H1 (cell line): ENCODE data around the gene HK1. TPM values are rescaled to one million over a fixed set of nuclear protein-coding genes. Genes with fewer than 3 reads are reported as not detected.

Experiments
- GTF2F1 ChIP-seq: IDR thresholded peaks from 2 replicates; pipeline ENCODE4 v1.6.1; 2012; ENCODE audit warnings: low read depth, low read length, improper control_type of control experiment, borderline replicate concordance
- HDAC2 ChIP-seq, 2 experiments: fragments of 300-600 bp in 1 of 2; sonication (generic) in 1 of 2; IDR thresholded peaks; 2 replicates each; pipeline ENCODE4 v1.6.1; 2011 to 2012; ENCODE audit warnings: low read depth in 2 of 2, low read length in 2 of 2, mild to moderate bottlenecking in 2 of 2, moderate library complexity in 2 of 2, borderline replicate concordance in 1 of 2, inconsistent platforms in 1 of 2
- RAD21 ChIP-seq, 2 experiments: IDR thresholded peaks in 1 of 2; conservative IDR thresholded peaks in 1 of 2; 2 replicates each; pipeline ENCODE4 v1.6.1; 2011; ENCODE audit warnings: low read depth in 2 of 2, low read length in 2 of 2, improper control_type of control experiment in 1 of 2, inconsistent platforms in 1 of 2, mild to moderate bottlenecking in 1 of 2, moderate library complexity in 1 of 2
- RFX5 ChIP-seq: IDR thresholded peaks from 2 replicates; pipeline ENCODE4 v1.6.1; 2011; ENCODE audit warnings: low read depth, low read length, improper control_type of control experiment, borderline replicate concordance
- RNF2 ChIP-seq: fragments of 200-900, 300-1000 bp; sonication (generic); IDR thresholded peaks from 2 replicates; pipeline ENCODE4 v1.7.1; 2016; ENCODE audit warnings: borderline replicate concordance, low read depth, mild to moderate bottlenecking, antibody characterized with exemption, low read length; ENCODE audit not compliant: poor library complexity, severe bottlenecking; ENCODE audit errors: missing control alignments
- RXRA ChIP-seq: IDR thresholded peaks from 2 replicates; pipeline ENCODE4 v1.6.1; 2011; ENCODE audit warnings: low read depth, mild to moderate bottlenecking, low read length, moderate library complexity; ENCODE audit not compliant: insufficient read depth
- YY1 ChIP-seq: IDR thresholded peaks from 2 replicates; pipeline ENCODE4 v1.6.1; 2011; ENCODE audit warnings: low read depth, mild to moderate bottlenecking, low read length
- polyA plus RNA-seq, 7 experiments: library from polyadenylated mRNA; depleted of rRNA in 3 of 7; stranded (reverse) in 5 of 7; unstranded in 2 of 7; fragments of >200 nt in 5 of 7; fragments of 200-250 nt in 2 of 7; gene quantifications; 1 replicate in 5 of 7; 2 replicates in 1 of 7; 4 replicates in 1 of 7; pipeline versions ENCODE4 v1.2.1 to v1.2.3, GENCODE V29; 2011 to 2013; ENCODE audit warnings: missing spikeins in 2 of 7, mixed read lengths in 2 of 7
- total RNA-seq: library from RNA; stranded (reverse); fragmentation: NEBNext Ultra II Directional; extraction: Animal tissue kit (Norgen Biotek cat#: 25700); gene quantifications from 2 replicates; pipeline ENCODE4 v1.2.1, GENCODE V29; 2021
- TF ChIP-seq, protein P1 (sequence below): fragments of 300-600 bp; sonication (generic); IDR thresholded peaks from 2 replicates; pipeline ENCODE4 v1.7.1; 2012; ENCODE audit warnings: low read length, moderate library complexity, mild to moderate bottlenecking, inconsistent platforms; ENCODE audit not compliant: insufficient replicate concordance

HK1 gene
- total and polyA plus RNA-seq, 2 of the 8 experiments (the other 6 are each of a cell fraction or from before 2014, with no cell fraction given), result 55.8 to 247 TPM

DNA sequence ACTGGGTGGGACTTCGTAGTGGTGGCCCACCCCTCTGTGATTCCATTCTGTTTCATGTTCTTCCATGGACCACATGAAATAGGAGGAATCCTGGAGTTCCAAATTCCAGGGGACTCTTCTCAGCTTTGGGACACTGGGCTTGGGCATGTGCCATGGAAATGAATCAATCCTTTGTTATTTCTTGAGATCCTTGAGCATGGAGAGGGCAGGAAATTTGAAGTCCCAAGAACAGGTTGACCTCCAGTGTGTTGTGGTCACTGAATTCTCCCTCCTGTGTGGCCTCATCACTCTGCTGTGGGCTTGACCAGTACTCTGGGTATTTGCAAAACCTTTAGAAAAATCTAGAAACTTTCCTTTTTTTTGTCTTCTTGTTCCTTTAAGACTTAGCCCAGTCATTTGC lies 115.7 kb downstream of the HK1 start (continued):
- TF ChIP-seq, protein P1, sequence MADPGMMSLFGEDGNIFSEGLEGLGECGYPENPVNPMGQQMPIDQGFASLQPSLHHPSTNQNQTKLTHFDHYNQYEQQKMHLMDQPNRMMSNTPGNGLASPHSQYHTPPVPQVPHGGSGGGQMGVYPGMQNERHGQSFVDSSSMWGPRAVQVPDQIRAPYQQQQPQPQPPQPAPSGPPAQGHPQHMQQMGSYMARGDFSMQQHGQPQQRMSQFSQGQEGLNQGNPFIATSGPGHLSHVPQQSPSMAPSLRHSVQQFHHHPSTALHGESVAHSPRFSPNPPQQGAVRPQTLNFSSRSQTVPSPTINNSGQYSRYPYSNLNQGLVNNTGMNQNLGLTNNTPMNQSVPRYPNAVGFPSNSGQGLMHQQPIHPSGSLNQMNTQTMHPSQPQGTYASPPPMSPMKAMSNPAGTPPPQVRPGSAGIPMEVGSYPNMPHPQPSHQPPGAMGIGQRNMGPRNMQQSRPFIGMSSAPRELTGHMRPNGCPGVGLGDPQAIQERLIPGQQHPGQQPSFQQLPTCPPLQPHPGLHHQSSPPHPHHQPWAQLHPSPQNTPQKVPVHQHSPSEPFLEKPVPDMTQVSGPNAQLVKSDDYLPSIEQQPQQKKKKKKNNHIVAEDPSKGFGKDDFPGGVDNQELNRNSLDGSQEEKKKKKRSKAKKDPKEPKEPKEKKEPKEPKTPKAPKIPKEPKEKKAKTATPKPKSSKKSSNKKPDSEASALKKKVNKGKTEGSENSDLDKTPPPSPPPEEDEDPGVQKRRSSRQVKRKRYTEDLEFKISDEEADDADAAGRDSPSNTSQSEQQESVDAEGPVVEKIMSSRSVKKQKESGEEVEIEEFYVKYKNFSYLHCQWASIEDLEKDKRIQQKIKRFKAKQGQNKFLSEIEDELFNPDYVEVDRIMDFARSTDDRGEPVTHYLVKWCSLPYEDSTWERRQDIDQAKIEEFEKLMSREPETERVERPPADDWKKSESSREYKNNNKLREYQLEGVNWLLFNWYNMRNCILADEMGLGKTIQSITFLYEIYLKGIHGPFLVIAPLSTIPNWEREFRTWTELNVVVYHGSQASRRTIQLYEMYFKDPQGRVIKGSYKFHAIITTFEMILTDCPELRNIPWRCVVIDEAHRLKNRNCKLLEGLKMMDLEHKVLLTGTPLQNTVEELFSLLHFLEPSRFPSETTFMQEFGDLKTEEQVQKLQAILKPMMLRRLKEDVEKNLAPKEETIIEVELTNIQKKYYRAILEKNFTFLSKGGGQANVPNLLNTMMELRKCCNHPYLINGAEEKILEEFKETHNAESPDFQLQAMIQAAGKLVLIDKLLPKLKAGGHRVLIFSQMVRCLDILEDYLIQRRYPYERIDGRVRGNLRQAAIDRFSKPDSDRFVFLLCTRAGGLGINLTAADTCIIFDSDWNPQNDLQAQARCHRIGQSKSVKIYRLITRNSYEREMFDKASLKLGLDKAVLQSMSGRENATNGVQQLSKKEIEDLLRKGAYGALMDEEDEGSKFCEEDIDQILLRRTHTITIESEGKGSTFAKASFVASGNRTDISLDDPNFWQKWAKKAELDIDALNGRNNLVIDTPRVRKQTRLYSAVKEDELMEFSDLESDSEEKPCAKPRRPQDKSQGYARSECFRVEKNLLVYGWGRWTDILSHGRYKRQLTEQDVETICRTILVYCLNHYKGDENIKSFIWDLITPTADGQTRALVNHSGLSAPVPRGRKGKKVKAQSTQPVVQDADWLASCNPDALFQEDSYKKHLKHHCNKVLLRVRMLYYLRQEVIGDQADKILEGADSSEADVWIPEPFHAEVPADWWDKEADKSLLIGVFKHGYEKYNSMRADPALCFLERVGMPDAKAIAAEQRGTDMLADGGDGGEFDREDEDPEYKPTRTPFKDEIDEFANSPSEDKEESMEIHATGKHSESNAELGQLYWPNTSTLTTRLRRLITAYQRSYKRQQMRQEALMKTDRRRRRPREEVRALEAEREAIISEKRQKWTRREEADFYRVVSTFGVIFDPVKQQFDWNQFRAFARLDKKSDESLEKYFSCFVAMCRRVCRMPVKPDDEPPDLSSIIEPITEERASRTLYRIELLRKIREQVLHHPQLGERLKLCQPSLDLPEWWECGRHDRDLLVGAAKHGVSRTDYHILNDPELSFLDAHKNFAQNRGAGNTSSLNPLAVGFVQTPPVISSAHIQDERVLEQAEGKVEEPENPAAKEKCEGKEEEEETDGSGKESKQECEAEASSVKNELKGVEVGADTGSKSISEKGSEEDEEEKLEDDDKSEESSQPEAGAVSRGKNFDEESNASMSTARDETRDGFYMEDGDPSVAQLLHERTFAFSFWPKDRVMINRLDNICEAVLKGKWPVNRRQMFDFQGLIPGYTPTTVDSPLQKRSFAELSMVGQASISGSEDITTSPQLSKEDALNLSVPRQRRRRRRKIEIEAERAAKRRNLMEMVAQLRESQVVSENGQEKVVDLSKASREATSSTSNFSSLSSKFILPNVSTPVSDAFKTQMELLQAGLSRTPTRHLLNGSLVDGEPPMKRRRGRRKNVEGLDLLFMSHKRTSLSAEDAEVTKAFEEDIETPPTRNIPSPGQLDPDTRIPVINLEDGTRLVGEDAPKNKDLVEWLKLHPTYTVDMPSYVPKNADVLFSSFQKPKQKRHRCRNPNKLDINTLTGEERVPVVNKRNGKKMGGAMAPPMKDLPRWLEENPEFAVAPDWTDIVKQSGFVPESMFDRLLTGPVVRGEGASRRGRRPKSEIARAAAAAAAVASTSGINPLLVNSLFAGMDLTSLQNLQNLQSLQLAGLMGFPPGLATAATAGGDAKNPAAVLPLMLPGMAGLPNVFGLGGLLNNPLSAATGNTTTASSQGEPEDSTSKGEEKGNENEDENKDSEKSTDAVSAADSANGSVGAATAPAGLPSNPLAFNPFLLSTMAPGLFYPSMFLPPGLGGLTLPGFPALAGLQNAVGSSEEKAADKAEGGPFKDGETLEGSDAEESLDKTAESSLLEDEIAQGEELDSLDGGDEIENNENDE, result no peak
- TF ChIP-seq RNF2 (no peak), HDAC2 (IDR thresholded peaks at IDR 0.05; ENCODE audit: borderline replicate concordance in 1 of 2, low read depth in 2 of 2, low read length in 2 of 2) (no peak), RAD21 (IDR thresholded peaks at IDR 0.05 in 1 of 2, conservative IDR thresholded peaks at IDR 0.05 in 1 of 2; ENCODE audit: low read depth in 2 of 2, low read length in 2 of 2) (no peak), RXRA (no peak), RFX5 (no peak), YY1 (no peak), GTF2F1 (no peak)
